HepG2 (cell line): Measurements from ENCODE around the gene IFI35. TPM values are rescaled to one million over a fixed set of nuclear protein-coding genes. Genes with fewer than 3 reads are reported as not detected.
A peak's percentile ranks its signal among the peaks of the same experiment; 100 is the strongest.
"Not testable (repeated sequence)": the region's sequence is repeated elsewhere in the genome, so short reads cannot be mapped to it uniquely, and the experiment has no call there.

Experiments used
- ATAC-seq: fragments of 200-7000 bp; cut with Tn5 transposase; 3 replicates; pipeline ENCODE4 v1.9.1; 2020; ENCODE audit warnings: mild to moderate bottlenecking, moderate library complexity
- BruUV-seq: library from RNA; stranded (reverse); fragments of 400-500 nt; replicated peaks from 2 replicates; lab custom pipeline; 2021; lab: Mats Ljungman, UMichigan
- CTCF ChIA-PET: fragments of 300-600 bp; formaldehyde crosslinking; extraction: SDS; loops from one replicate; lab custom pipeline; 2021; ENCODE audit warnings: low total read pairs, inconsistent platforms, low intra/inter-chr PET ratio; lab: Yijun Ruan, JAX
- POLR2A ChIA-PET: fragments of 350-600 bp; sonication (Branson Sonifier 250); formaldehyde crosslinking; loops from one replicate; lab custom pipeline; 2020; ENCODE audit warnings: antibody characterized with exemption, inconsistent platforms; lab: Yijun Ruan, JAX
- DNase-seq: peaks from one replicate; pipeline ENCODE4 v3.0.0-alpha.2; 2015; ENCODE audit warnings: low spot score
- FAIRE-seq: peaks from 3 replicates; lab custom pipeline; 2011; peaks lifted over from hg19 to GRCh38; lab: Jason Lieb, UNC
- H2AFZ ChIP-seq: one replicate; pipeline ENCODE4 v1.6.1; 2011; ENCODE audit warnings: low read length, inconsistent platforms
- H3K27ac ChIP-seq: fragments of 300-600 bp; 3 replicates; pipeline ENCODE4 v1.8.0; 2011; ENCODE audit warnings: mixed run types, mild to moderate bottlenecking, mixed read lengths, low read length, inconsistent platforms; ENCODE audit not compliant: insufficient read depth; ENCODE audit errors: extremely low read length
- H3K27me3 ChIP-seq, 2 experiments: fragments of 200-600 bp in 1 of 2; 2 replicates in 1 of 2; 3 replicates in 1 of 2; pipeline versions ENCODE4 v1.6.0 to v1.8.0; 2011; ENCODE audit warnings: low read length in 2 of 2, mild to moderate bottlenecking in 2 of 2, moderate library complexity in 2 of 2, inconsistent platforms in 1 of 2; ENCODE audit not compliant: insufficient read depth in 2 of 2, control insufficient read depth in 1 of 2
- H3K36me3 ChIP-seq, 2 experiments: fragments of 200-600 bp in 1 of 2; replicated peaks in 1 of 2; 2 replicates in 1 of 2; 3 replicates in 1 of 2; pipeline versions ENCODE4 v1.5.1 to v1.8.0; 2011; ENCODE audit warnings: low read length in 2 of 2, inconsistent platforms in 1 of 2; ENCODE audit not compliant: insufficient read depth in 2 of 2, control insufficient read depth in 1 of 2
- H3K4me1 ChIP-seq: 2 replicates; pipeline ENCODE4 v1.5.1; 2012; ENCODE audit warnings: low read length, inconsistent platforms; ENCODE audit not compliant: insufficient read depth
- H3K4me2 ChIP-seq: 2 replicates; pipeline ENCODE4 v1.6.0; 2011; ENCODE audit warnings: low read depth, low read length, inconsistent platforms
- H3K4me3 ChIP-seq, 3 experiments: fragments of 200-600 bp in 1 of 3; sonication (generic), shearing (Covaris generic) in 1 of 3; replicated peaks in 1 of 3; 2 replicates each; pipeline ENCODE4 v1.5.1; 2011 to 2016; ENCODE audit warnings: low read length in 3 of 3, inconsistent platforms in 2 of 3, low read depth in 2 of 3, mild to moderate bottlenecking in 2 of 3, control low read depth in 1 of 3, mixed read lengths in 1 of 3; ENCODE audit not compliant: insufficient read depth in 1 of 3
- H3K79me2 ChIP-seq: one replicate; pipeline ENCODE4 v1.6.1; 2011; ENCODE audit warnings: low read length, inconsistent platforms; ENCODE audit not compliant: insufficient read depth
- H3K9ac ChIP-seq: 2 replicates; pipeline ENCODE4 v1.6.0; 2011; ENCODE audit warnings: mild to moderate bottlenecking, low read depth, low read length, inconsistent platforms; ENCODE audit not compliant: insufficient read depth
- H3K9me3 ChIP-seq: 2 replicates; pipeline ENCODE4 v1.5.1; 2012; ENCODE audit warnings: mild to moderate bottlenecking, low read length
- H4K20me1 ChIP-seq: 2 replicates; pipeline ENCODE4 v1.6.0; 2011; ENCODE audit warnings: inconsistent platforms, mild to moderate bottlenecking, low read length, moderate library complexity; ENCODE audit not compliant: insufficient read depth
- ARNT2 ChIP-seq: sonication (generic); formaldehyde crosslinking; IDR thresholded peaks from 2 replicates; pipeline ENCODE4 v1.8.0; 2022; ENCODE audit warnings: mild to moderate bottlenecking, low read depth, missing genetic modification reagents, moderate library complexity
- ATM ChIP-seq: fragments of 450-650 bp; IDR thresholded peaks from 2 replicates; pipeline ENCODE4 v1.7.1; 2017; ENCODE audit warnings: mild to moderate bottlenecking, borderline replicate concordance
- ETV6 ChIP-seq: sonication (generic); formaldehyde crosslinking; conservative IDR thresholded peaks from 2 replicates; pipeline ENCODE4 v1.4.0; 2020; ENCODE audit warnings: missing genetic modification reagents
- GTF2F1 ChIP-seq: fragments of 150-350 bp; IDR thresholded peaks from 2 replicates; pipeline ENCODE4 v1.6.1; 2014; ENCODE audit warnings: low read length
- ISX ChIP-seq: sonication (generic); formaldehyde crosslinking; conservative IDR thresholded peaks from 2 replicates; pipeline ENCODE4 v1.5.0; 2020; ENCODE audit warnings: missing genetic modification reagents
- KLF12 ChIP-seq: sonication (generic); formaldehyde crosslinking; IDR thresholded peaks from 2 replicates; pipeline ENCODE4 v1.4.0; 2020; ENCODE audit warnings: missing genetic modification reagents, borderline replicate concordance
- MIER2 ChIP-seq: IDR thresholded peaks from 2 replicates; pipeline ENCODE4 v1.6.1; 2016; ENCODE audit warnings: missing biosample characterization, missing genetic modification reagents
- SMYD3 ChIP-seq: sonication (generic); formaldehyde crosslinking; IDR thresholded peaks from 2 replicates; pipeline ENCODE4 v1.8.1; 2023; ENCODE audit warnings: mild to moderate bottlenecking, missing genetic modification reagents
- STAG1 ChIP-seq: sonication (generic); formaldehyde crosslinking; IDR thresholded peaks from 2 replicates; pipeline ENCODE4 v1.4.0; 2020; ENCODE audit warnings: missing genetic modification reagents
- TMF1 ChIP-seq: sonication (generic); formaldehyde crosslinking; IDR thresholded peaks from 2 replicates; pipeline ENCODE4 v1.8.1; 2022; ENCODE audit warnings: low read depth, missing genetic modification reagents
- ZNF205 ChIP-seq: IDR thresholded peaks from 2 replicates; pipeline ENCODE4 v1.6.1; 2018; ENCODE audit warnings: missing biosample characterization, missing genetic modification reagents
- ZNF274 ChIP-seq: sonication (generic); formaldehyde crosslinking; IDR thresholded peaks from 2 replicates; pipeline ENCODE4 v1.5.1; 2020; ENCODE audit warnings: mild to moderate bottlenecking, missing genetic modification reagents
- ZNF335 ChIP-seq: sonication (generic); formaldehyde crosslinking; IDR thresholded peaks from 2 replicates; pipeline ENCODE4 v1.4.0; 2020; ENCODE audit warnings: missing genetic modification reagents
- ZNF7 ChIP-seq: IDR thresholded peaks from 2 replicates; pipeline ENCODE4 v1.6.1; 2016; ENCODE audit warnings: missing biosample characterization, missing genetic modification reagents
- ZZZ3 ChIP-seq: sonication (generic); formaldehyde crosslinking; IDR thresholded peaks from 2 replicates; pipeline ENCODE4 v1.4.0; 2020; ENCODE audit warnings: missing genetic modification reagents, mild to moderate bottlenecking, borderline replicate concordance
- WGBS: methylation state at CpG from one replicate; pipeline ENCODE4 v1.1.6; 2017; ENCODE audit warnings: low lambda C conversion rate; 5-methylcytosine and 5-hydroxymethylcytosine counted together
- in situ Hi-C: cut with HindIII; loops from 2 replicates; pipeline ENCODE4 v1.10.0; 2017; ENCODE audit warnings: low pct_unique_long_range_greater_than_20kb; ENCODE audit not compliant: extremely low pct_ligation_motif_present
- intact Hi-C: fragments of 100-400 bp; cut with micrococcal nuclease; formaldehyde crosslinking; loops from one replicate; pipeline ENCODE4 v1.10.0; 2022; ENCODE audit not compliant: unreplicated experiment
- polyA plus RNA-seq, 8 experiments: library from polyadenylated mRNA; depleted of rRNA in 3 of 8; stranded (reverse) in 7 of 8; unstranded in 1 of 8; fragments of >200 nt; fragmentation: Illumina TruSeq in 4 of 8; extraction: Trizol in 4 of 8; gene quantifications; 2 replicates each; pipeline versions ENCODE4 v1.2.1 to v1.2.3, GENCODE V29; 2011 to 2016; ENCODE audit warnings: low read depth in 4 of 8, missing spikeins in 1 of 8, mixed read lengths in 1 of 8; ENCODE audit not compliant: insufficient read depth in 1 of 8
- total RNA-seq, 5 experiments: library from RNA; depleted of rRNA; stranded (reverse); fragments of >200 nt; fragmentation: Illumina TruSeq; extraction: Trizol; gene quantifications; 2 replicates each; pipeline ENCODE4 v1.2.3, GENCODE V29; 2016; ENCODE audit warnings: low read depth in 1 of 5
- TF ChIP-seq, protein P1 (sequence below): sonication (generic); formaldehyde crosslinking; IDR thresholded peaks from 2 replicates; pipeline ENCODE4 v1.4.0; 2020; ENCODE audit warnings: missing genetic modification reagents; ENCODE audit errors: not compliant biosample characterization

IFI35 gene
- total and polyA plus RNA-seq, 2 of the 13 experiments (the other 11 are each of a cell fraction or from before 2014, with no cell fraction given), result 28.9 to 38.1 TPM

DNA sequence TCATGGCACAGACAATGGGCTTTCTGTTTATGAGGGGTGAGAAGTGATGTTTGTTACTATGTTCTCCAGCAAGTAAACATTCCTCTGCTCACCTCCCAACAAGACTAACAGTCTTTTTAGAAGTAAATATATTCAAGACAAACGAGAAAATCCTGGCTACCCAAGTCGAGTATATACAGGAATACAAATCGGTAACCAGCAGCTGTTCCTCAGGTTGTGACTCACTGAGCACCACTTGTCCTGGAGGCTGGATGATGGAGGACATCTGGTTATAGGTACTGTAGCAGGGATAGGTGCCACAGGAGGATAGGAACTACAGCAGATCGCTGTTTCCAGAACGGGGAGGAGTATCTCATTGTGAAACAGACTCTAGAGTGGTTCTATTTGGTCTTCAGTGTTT, 13.7 kb upstream of the IFI35 start (continued):
- TF ChIP-seq ZNF335 (CRISPR knock-in tag), result no peak

- Histone ChIP-seq H3K4me1 (peaks cover 27% of the 10 kb centered on the region), H3K36me3 (peaks cover 18 to 42% of the 10 kb centered on the region in 2 experiments)
- H3K9me3 ChIP-seq, H3K4me2 ChIP-seq, BruUV-seq, in situ Hi-C loops, CTCF ChIA-PET, H2AFZ ChIP-seq, ATAC-seq, H3K27me3 ChIP-seq, DNase-seq, intact Hi-C loops, H4K20me1 ChIP-seq, H3K27ac ChIP-seq, H3K79me2 ChIP-seq, FAIRE-seq, H3K9ac ChIP-seq, POLR2A ChIA-PET, H3K4me3 ChIP-seq: not testable (repeated sequence)
- WGBS, result 85% methylated on average over 10 of the region's 10 CpGs
These were observed 12.7 kb upstream of the IFI35 start for GRCh38 chr17:42993913-42994312.

- DNase-seq (no peak), ATAC-seq (peak; percentile 55), FAIRE-seq (peak; percentile 70)
- H3K4me2 ChIP-seq, result peak overlapping the region; percentile 88
- H3K36me3 ChIP-seq, result peaks cover 14 to 33% of the 10 kb centered on the region in 2 experiments
- TSS peak; percentile 64 for BruUV-seq
- no peaks in the 10 kb centered on the region for H3K9me3 ChIP-seq
- peaks cover 21% of the 10 kb centered on the region for H3K79me2 ChIP-seq
- H3K27ac ChIP-seq, result peak overlapping the region; percentile 94
- no peaks in the 10 kb centered on the region; a peak in 1 of 5 replicates for H3K27me3 ChIP-seq
- 0% methylated on average over 5 of the region's 5 CpGs for WGBS
- in situ Hi-C loops, result no loop called here
- peak overlapping the region; percentile 7 for H2AFZ ChIP-seq
- POLR2A ChIA-PET, result interaction anchor here (0.7 to 3.2 kb wide), 59 partner anchors 9 to 1089 kb away, joined by 3 to 162 read pairs (median 6); partner anchors contain the start of genes AARSD1, AOC2, BECN1 and BRCA1
- H3K4me1 ChIP-seq, result peaks cover 45% of the 10 kb centered on the region
- H3K9ac ChIP-seq, result peak overlapping the region; percentile 70
- CTCF ChIA-PET, result interaction anchor here (1.1 to 1.5 kb wide), 3 partner anchors 18 to 154 kb away, joined by 3 to 6 read pairs (median 3); partner anchors contain the start of gene PTGES3L
- intact Hi-C loops, result loop anchor here (5.0 kb wide), 1 partner anchor 165 kb away; the partner anchor contains the start of gene PSME3
- H4K20me1 ChIP-seq, result peaks cover 23% of the 10 kb centered on the region
- H3K4me3 ChIP-seq, result peak overlapping the region; percentile 37 to 60 (median 56)
- TF ChIP-seq ETV6 (no peak), ZNF205 (0 out of 2 replicates have a peak, but pooled peaks have one; percentile 56), ZZZ3 (0 out of 2 replicates have a peak, but pooled peaks have one; percentile 33), ZNF274 (CRISPR knock-in tag) (no peak), KLF12 (CRISPR knock-in tag) (no peak), TMF1 (CRISPR knock-in tag) (no peak), ATM (no peak), ISX (0 out of 2 replicates have a peak, but pooled peaks have one; percentile 41), ARNT2 (CRISPR knock-in tag) (no peak), MIER2 (0 out of 2 replicates have a peak, but pooled peaks have one; percentile 17), STAG1 (no peak), ZNF7 (CRISPR knock-in tag) (peak; percentile 68), GTF2F1 (no peak), SMYD3 (CRISPR knock-in tag) (no peak)
- TF ChIP-seq, protein P1, sequence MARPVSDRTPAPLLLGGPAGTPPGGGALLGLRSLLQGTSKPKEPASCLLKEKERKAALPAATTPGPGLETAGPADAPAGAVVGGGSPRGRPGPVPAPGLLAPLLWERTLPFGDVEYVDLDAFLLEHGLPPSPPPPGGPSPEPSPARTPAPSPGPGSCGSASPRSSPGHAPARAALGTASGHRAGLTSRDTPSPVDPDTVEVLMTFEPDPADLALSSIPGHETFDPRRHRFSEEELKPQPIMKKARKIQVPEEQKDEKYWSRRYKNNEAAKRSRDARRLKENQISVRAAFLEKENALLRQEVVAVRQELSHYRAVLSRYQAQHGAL (CRISPR knock-in tag), result peak; percentile 19
These were observed 9.1 kb upstream of the IFI35 start for GRCh38 chr17:42997390-42997983.
